ENCODE measurements around the gene FGF14. TPM values are rescaled to one million over a fixed set of nuclear protein-coding genes. Genes with fewer than 3 reads are reported as not detected.

FGF14 gene
- total RNA-seq, 1 experiment from 2014 or later: 0.22 TPM

GRCh38 chr13:101739382-101740178 is 662.3 kb downstream of the FGF14 start:
- TF ChIP-seq CTCF (conservative IDR thresholded peaks at IDR 0.05): no peak
- Histone ChIP-seq H3K23me2 (ENCODE audit: insufficient read length, low read depth, low read length, poor library complexity, severe bottlenecking) (no peaks in the 10 kb centered on the region), H4K91ac (ENCODE audit: insufficient read length, low read depth, low read length) (no peak overlapping the region), H3K27me3 (ENCODE audit: insufficient read depth, low read length) (no peaks in the 10 kb centered on the region), H2AK5ac (ENCODE audit: insufficient read length, low read length) (no peak overlapping the region), H2BK120ac (ENCODE audit: low read depth, low read length, poor library complexity, severe bottlenecking) (no peak overlapping the region), H3K9ac (ENCODE audit: extremely low read depth, insufficient read length, low read length) (no peak overlapping the region), H3T11ph (ENCODE audit: low read length) (no peak overlapping the region), H2AFZ (ENCODE audit: low read length) (no peak overlapping the region), H3K79me1 (ENCODE audit: insufficient read depth, low read depth, low read length, poor library complexity, severe bottlenecking) (no peaks in the 10 kb centered on the region), H3K23ac (ENCODE audit: insufficient read length, low read depth, low read length) (no peak overlapping the region), H3K4me1 (ENCODE audit: insufficient read depth, low read length) (no peaks in the 10 kb centered on the region), H2BK15ac (ENCODE audit: low read depth, low read length) (no peak overlapping the region), H4K20me1 (ENCODE audit: control insufficient read depth, insufficient read depth, insufficient read length) (no peaks in the 10 kb centered on the region), H3K9me3 (ENCODE audit: control insufficient read depth, low read depth, low read length) (no peaks in the 10 kb centered on the region), H2BK5ac (ENCODE audit: insufficient read length, low read length) (no peak overlapping the region), H4K5ac (ENCODE audit: insufficient read length, low read depth, low read length) (no peak overlapping the region), H3K56ac (ENCODE audit: insufficient read length, low read depth, low read length) (no peak overlapping the region), H3K18ac (ENCODE audit: insufficient read length, low read depth, low read length) (no peak overlapping the region), H3K4ac (ENCODE audit: low read depth, low read length) (no peak overlapping the region), H3K27ac (ENCODE audit: insufficient read length, low read depth, low read length) (no peak overlapping the region), H4K8ac (replicated peaks; ENCODE audit: insufficient read length, low read depth, low read length) (no peak overlapping the region), H2BK12ac (ENCODE audit: insufficient read length, low read depth, low read length) (no peak overlapping the region), H3K4me2 (ENCODE audit: insufficient read depth, insufficient read length, low read length) (no peak overlapping the region), H3K79me2 (ENCODE audit: insufficient read depth, low read length) (no peaks in the 10 kb centered on the region), H3K14ac (ENCODE audit: insufficient read depth, low read length) (no peak overlapping the region), H2BK20ac (ENCODE audit: low read depth, low read length, poor library complexity, severe bottlenecking) (no peak overlapping the region)
- Mint-ChIP-seq H3K27me3 (ENCODE audit: low read depth) (no peaks in the 10 kb centered on the region), H3K27ac (0 out of 7 replicates have a peak overlapping the region, but pooled peaks of 1 of the 3 experiments have one; percentile 16), H3K4me3 (no peak overlapping the region), H3K4me1 (peaks cover 9 to 13% of the 10 kb centered on the region in 2 experiments), H3K36me3 (ENCODE audit: insufficient read depth in 1 of 3, low read depth in 3 of 3) (no peaks in the 10 kb centered on the region; a peak in 1 of 7 replicates), H3K9me3 (no peaks in the 10 kb centered on the region)
- DNase-seq: no peak
- WGBS (ENCODE audit: extremely low coverage, insufficient read length, low lambda C conversion rate): no CpG with 5 or more reads among the region's 9 CpGs

Measured in H9 (cell line).